ENCODE results near the gene PUS3.
A peak's percentile ranks its signal among the peaks of the same experiment; 100 is the strongest.

The PUS3 gene

DNA sequence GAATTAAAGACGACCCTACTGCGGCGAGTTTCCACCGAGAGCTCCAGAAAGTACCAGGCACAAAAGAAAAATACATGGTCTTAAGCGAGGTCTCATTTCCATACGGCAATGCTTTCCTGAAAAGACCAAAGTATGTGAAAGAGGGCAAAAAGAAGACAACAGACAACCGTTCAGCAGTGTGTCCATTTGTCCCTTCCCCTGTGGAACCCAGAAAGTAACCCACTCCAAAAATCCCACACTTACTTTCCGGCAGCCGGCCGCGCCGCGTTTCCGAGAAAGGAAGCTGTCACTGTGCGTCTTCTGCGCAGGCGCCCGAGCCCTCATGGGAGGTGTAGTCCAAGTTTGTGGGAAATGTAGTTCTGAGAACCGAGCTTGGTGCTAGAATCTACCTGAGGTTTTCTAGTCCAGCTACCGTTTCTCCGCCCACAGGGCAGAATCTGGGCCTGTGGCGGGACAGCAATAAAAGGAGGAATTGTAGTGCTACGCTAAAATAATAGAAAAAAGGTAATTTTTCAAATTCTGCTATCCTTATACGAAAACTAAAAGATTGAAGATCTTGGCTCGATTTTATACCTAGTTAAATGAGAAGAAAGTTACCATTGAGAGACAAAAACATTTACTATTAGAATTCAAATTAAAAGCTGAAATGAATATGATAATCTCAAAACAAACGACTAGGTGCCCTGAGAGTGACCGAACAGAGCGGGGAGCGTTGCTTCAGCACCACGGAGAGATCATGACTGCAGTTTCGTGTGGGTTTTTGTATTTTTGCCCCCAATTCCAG lies at the start of gene PUS3:
TSS of gene PUS3 (minus strand) at position 280 of the 784 bp plus-strand sequence. CDS start 6,922 bp downstream, outside the sequence.
- DNase-seq = peak; percentile 40 to 78

DNA sequence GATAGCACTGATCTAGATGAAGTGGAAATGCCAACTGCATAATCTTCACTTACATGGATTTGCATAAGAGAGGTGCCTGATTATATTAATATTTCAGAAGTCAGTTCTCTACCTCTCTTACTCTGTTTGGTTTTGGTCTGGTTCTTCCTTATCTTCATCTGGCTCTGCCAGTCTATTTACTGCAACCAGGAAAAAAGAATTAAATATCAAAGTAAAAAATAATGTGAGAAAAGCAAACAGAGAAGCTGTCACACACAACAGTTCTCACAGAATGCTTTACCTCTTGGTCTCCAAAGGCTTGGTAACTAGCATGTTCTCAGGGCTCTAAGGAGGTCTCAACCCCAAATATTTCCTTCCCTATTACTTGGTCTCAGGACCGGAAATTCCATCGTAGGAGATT lies 49.6 kb upstream of the PUS3 start:
- DNase-seq = no peak

DNA sequence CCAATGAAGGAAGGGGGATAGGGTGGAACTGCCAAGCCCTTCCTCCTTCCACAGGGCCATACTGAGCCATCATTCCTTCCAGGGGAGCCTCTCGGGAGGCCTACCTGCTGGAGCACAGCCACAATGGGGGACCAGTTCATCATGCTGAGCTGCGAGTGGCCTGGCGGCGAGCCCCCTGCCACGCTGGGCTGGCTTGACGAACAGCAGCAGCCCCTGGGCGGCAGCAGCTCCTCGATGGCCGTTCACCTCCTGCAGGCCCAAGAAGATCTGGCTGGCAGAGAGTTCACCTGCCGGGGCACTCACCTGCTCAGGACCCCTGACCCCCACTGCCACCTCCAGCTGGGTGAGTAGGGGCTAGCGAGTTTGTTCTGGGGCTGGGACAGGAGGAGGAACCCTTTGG lies 48.7 kb upstream of the PUS3 start:
- DNase-seq = no peak

DNA sequence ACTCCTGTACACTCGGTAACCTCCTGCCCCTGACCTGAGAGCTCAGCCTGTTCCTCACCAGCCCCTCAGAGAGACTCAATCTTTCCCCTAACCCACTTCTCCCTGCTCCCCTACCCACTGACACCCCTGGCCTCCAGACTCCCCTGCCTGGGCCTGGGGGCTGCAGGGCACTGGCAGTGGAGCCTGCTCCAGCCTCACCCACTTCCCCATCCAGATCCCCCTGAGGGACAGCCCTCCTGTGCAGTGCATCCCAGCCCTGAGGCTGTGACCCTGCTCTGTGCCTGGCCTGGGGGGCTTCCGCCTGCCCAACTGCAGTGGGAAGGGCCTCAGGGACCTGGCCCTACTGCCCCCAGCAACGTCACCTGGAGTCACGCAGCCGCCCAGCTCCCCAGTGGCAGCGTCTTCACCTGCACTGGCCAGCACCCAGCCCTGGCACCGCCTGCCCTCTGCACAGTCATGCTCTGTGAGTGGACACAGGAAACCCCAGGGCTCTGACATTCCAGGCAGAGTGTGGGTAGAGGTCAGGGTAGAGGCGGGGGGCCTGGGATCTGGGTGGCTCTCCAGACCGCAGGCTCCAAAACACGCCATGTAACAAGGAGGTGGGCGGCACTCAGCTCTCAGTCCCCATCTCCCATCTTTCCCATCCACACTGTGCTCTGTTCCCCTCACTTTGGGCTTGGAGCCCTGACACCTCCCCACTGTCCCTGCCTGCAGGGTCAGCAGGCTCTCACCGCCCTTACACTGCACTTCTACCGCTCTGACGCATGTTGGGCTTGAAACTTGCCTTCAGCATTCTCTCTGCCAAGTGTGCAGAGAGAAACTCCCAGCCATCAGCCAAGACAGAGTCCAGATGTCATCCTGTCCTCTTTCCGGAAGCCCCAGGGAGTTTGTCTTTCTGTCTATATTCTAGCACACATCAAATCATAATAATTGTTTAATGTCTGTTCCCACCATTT lies 48.0 kb upstream of the PUS3 start:
- DNase-seq = no peak

GRCh38 chr11:125950178-125950490 lies 47.1 kb upstream of the PUS3 start:
- DNase-seq = no peak

- no peak for DNase-seq
These were observed 46.5 kb upstream of the PUS3 start for GRCh38 chr11:125949271-125950177.

DNA sequence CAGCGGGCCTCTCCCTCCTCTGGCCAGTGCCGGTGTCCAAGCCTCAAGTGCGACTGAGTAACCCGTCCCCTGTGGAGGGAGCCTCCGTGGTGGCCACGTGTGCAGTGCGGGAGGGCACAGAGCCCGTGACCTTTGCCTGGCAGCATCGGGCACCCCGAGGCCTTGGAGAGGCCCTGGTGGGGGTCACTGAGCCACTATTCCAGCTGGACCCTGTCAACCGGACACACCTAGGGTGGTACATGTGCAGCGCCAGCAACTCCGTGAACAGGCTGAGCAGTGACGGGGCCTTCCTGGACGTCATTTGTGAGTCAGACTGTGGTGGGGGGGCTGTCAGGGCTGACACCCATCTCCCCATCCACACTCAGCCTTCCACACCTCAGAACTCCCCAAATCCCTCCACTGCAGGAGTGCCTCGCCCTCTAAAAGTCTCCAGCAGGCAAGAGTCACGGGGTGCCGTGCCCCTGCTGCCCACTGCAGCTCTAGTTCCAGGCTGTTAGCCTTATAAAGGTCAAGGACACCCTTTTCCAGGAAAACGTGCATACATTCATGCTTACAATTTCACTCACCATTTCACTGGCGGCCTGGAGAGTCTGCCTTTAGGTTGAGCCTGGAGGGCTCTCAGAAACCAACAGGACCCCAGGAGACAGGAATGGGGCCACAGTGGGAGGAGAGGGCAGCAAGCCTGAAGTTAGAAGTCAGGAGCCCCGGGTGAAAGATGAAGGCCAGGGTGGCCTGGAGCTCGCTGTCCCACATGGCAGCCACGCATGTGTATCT lies 45.5 kb upstream of the PUS3 start:
- no peak for DNase-seq

DNA sequence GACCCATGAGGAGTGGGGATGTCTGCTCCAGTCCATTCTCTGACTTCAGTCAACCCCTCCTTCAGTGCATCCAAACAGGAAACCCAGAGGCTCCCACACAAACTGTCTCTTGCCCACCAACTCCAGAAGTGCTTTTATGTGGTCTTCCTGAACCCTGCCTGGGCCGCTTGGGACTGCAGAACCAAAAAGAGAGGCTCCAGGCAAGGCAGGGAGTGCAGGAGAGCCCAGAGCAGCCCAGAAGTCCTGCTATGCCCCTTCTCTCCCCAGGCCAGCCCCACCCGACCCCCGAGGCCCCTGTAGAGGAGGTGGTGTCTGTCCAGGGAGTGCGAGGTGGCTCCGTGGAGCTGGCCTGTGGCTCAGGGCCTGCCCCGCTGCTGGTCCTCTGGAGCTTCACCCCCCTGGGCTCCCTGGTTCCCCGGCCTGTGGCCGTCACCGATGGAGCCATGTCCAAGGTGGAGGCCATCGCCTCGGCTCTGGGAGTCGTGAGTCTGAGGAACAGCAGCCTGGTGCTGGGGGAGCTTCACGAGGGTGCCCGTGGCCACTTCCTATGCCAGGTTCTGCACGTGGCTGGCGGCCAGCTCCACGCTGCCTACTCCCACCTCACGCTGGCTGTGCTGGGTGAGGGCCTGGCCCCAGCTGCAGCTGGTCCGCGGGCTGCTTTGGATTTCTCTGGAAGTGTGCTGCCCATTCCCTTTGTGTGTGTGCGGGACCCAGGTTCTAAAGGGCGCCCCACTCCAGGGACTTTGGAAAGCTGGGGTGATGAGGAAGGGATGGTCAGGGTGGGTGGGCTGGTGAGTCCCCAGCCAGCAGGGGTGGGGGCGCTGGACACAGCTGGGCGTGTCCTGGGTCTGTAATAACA lies 44.6 kb upstream of the PUS3 start:
- no peak for DNase-seq

GRCh38 chr11:125946712-125947418 lies 43.9 kb upstream of the PUS3 start:
- no peak for DNase-seq

DNA sequence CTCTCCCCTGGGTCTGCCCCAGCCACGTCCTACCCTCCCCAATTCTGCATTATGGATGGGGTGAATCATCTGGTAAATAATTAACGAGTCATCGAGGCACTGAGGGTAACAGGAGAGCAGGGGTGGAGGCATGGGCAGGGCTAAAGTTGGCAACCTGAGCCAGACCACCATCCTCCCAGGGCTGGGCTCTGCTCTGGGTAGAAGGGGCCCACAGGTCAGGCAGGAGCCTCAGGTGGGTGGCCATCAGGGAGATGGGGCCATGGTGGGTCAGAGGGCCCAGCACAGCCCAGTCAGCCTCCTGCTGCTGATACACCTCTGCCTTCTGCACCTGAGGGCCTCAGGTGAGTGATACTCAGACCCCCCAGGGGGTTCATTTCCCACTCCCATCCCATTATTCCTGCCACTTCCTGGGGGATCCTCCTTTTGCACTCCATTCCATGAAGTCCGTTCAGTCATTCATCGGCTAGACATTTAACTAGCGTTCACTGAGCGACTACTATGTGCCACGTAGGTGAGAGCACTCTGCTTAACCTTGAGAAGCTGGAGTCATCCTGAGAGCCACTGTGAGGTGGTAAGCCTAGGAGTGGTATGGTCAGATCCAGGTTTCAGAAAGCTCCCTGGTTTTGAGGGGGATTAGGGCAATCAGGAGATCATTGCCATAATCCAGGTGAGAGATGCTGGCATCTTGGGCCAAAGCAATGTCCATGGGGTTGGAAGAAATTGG lies 43.0 kb upstream of the PUS3 start, which contains the start of gene VSIG10L2:
TSS of gene VSIG10L2 (plus strand) at position 248 of the 724 bp plus-strand sequence. CDS start at position 260, 12 bp downstream.
- DNase-seq = no peak

- DNase-seq = no peak
These were observed 42.2 kb upstream of the PUS3 start for GRCh38 chr11:125945011-125945796.

- no peak for DNase-seq
These were observed 41.5 kb upstream of the PUS3 start for GRCh38 chr11:125944350-125945010.

DNA sequence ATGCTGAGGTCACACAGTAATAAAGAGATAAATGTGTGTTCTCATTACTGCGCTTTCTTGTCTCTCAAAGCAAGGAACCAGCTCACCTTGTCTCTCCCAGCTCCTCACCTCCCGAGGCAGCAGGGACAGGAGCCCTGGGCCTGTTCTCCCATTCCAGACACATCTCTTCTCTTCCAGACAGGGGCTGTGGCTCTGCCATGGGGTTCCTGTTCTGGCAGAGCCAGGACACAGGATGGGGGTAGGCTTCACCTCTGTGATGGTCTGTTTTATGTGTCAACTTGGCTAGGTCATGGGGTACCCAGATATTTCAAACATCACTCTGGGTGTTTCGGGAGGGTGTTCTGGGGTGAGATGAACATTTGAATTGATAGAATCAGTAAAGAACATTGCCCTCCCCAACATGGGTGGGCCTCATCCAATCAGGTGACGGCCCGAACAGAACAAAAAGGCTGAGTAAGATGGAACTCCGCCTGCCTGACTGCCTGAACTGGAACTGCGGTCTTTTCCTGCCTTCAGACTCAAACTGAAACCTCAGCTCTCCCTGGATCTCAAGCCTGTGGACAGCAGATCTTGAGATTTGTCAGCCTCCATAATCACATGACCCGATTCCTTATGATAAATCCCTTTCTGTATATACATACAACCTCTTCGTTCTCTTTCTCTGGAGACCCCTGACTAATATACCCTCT lies 40.8 kb upstream of the PUS3 start:
- DNase-seq = no peak

- DNase-seq = no peak
These were observed 39.9 kb upstream of the PUS3 start for GRCh38 chr11:125942771-125943428.

DNA sequence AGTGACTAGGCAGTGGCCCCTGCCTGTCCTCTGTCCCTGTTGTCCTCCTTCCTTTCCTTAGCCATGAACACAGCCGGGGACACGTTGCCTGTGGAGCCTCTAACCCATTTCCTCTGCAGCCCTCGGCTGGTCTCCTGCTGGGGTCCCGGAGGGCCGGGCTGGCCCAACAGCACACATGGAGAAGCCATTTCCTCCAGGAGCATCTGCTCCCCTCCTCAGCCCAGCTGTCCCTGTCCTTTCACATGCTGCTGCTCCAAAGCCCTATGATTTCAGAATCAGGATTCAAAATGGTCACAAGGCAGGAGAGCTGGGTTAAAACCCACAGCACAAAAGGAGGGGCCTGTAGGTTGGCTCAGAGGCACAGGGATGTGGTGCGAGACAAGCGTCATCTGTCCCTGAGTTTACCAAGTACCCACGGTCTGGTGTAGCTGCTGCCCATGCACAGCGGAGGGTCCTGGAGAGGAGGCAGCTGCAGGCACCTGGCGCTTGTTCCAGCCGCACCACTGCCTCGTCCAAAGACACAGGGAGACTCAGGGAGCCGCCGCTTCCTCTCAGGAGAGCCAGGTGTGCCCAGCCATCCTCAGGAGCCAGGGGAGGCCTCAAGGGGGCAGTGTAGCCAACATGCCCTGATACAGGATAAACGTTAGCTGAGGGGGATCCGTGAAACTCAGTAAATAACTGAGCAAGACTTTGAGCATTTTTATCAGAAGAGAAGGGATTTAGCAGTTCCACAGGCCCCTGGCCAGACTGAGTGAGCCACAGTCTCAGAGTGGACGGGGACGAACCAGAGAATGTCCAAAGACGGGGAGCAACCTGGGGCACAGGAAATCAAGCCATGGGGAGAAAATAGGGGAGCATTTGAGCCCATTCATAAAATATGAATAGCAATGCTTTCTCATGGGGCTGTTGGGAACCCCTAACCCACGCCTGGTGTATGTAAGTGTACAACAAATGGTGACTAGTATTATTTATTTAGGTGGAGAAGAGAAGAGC lies 38.9 kb upstream of the PUS3 start:
- peak; percentile 70 to 81 for DNase-seq

- DNase-seq = no peak
These were observed 38.2 kb upstream of the PUS3 start for GRCh38 chr11:125941267-125941618.

Data from NCI-H187 (cell line).